Mammary epithelial cell (primary cell): ENCODE results near the gene HMBS.

Experiments
- CTCF ChIP-seq, 2 donors: IDR thresholded peaks in 1 of 2; conservative IDR thresholded peaks in 1 of 2; 2 replicates each; pipeline ENCODE4 v1.5.1; 2011 to 2012; ENCODE audit warnings: inconsistent platforms in 2 of 2, low read length in 2 of 2, mild to moderate bottlenecking in 2 of 2, control low read depth in 1 of 2, low read depth in 1 of 2; ENCODE audit not compliant: insufficient read depth in 1 of 2; ENCODE audit errors: extremely low read depth in 1 of 2
- EZH2 ChIP-seq: IDR thresholded peaks from 2 replicates; pipeline ENCODE4 v1.6.1; 2012; ENCODE audit warnings: low read length, inconsistent platforms, borderline replicate concordance

GRCh38 chr11:119110439-119110838 is 25.8 kb downstream of the HMBS start:
- TF ChIP-seq EZH2 (no peak), CTCF (conservative IDR thresholded peaks at IDR 0.05 in 1 of 2, IDR thresholded peaks at IDR 0.05 in 1 of 2; ENCODE audit: extremely low read depth in 1 of 2, insufficient read depth in 1 of 2, low read depth in 1 of 2, low read length in 2 of 2) (no peak)
